WTC11 (cell line): ENCODE data around the gene EMD. TPM values are rescaled to one million over a fixed set of nuclear protein-coding genes. Genes with fewer than 3 reads are reported as not detected.

Experiments used
- ATAC-seq: fragments of 200-7000 bp; cut with Tn5 transposase; 2 replicates; pipeline ENCODE4 v1.10.0; 2021; ENCODE audit warnings: mild to moderate bottlenecking, moderate library complexity
- CTCF ChIA-PET: fragments of 300-600 bp; sonication (Branson Sonifier 250); formaldehyde crosslinking; loops from one replicate; lab custom pipeline; 2021; ENCODE audit warnings: antibody characterized with exemption; lab: Charles Lee
- POLR2A ChIA-PET: fragments of 350-600 bp; sonication (Branson Sonifier 250); formaldehyde crosslinking; loops from one replicate; lab custom pipeline; 2021; ENCODE audit warnings: antibody characterized with exemption; lab: Charles Lee
- DNase-seq: peaks from one replicate; pipeline ENCODE4 v3.0.0; 2021; ENCODE audit warnings: low spot score
- H3K27ac Mint-ChIP-seq: 2 replicates; pipeline ENCODE4 v1.8.0; 2021; ENCODE audit warnings: mixed read lengths
- H3K27me3 Mint-ChIP-seq: 2 replicates; pipeline ENCODE4 v1.8.0; 2021; ENCODE audit warnings: low read depth, mild to moderate bottlenecking, moderate library complexity, mixed read lengths
- H3K36me3 Mint-ChIP-seq: 2 replicates; pipeline ENCODE4 v1.8.0; 2021; ENCODE audit warnings: mixed read lengths
- H3K4me1 Mint-ChIP-seq: 2 replicates; pipeline ENCODE4 v1.8.0; 2022; ENCODE audit warnings: mixed read lengths
- H3K4me3 Mint-ChIP-seq: 2 replicates; pipeline ENCODE4 v1.8.0; 2021; ENCODE audit warnings: mild to moderate bottlenecking, moderate library complexity, mixed read lengths
- H3K9me3 Mint-ChIP-seq: 2 replicates; pipeline ENCODE4 v1.8.0; 2021; ENCODE audit warnings: mixed read lengths
- ARID4B ChIP-seq: sonication (generic); formaldehyde crosslinking; IDR thresholded peaks from 2 replicates; pipeline ENCODE4 v1.8.0; 2023; ENCODE audit warnings: missing genetic modification reagents, mild to moderate bottlenecking, borderline replicate concordance
- ATF3 ChIP-seq: sonication (generic); formaldehyde crosslinking; conservative IDR thresholded peaks from 2 replicates; pipeline ENCODE4 v1.8.1; 2022; ENCODE audit warnings: mild to moderate bottlenecking, missing genetic modification reagents
- EMX1 ChIP-seq: fragments of 250-450 bp; sonication (Bioruptor Pico); IDR thresholded peaks from 2 replicates; pipeline ENCODE4 v1.8.0; 2021; ENCODE audit warnings: mild to moderate bottlenecking
- GABPB1 ChIP-seq: sonication (generic); formaldehyde crosslinking; IDR thresholded peaks from 2 replicates; pipeline ENCODE4 v1.8.1; 2023; ENCODE audit warnings: mild to moderate bottlenecking, missing genetic modification reagents
- GRHL2 ChIP-seq: fragments of 250-450 bp; sonication (Bioruptor Pico); IDR thresholded peaks from 2 replicates; pipeline ENCODE4 v1.8.0; 2022; ENCODE audit warnings: mild to moderate bottlenecking, moderate library complexity; ENCODE audit not compliant: insufficient replicate concordance, severe bottlenecking
- GTF2I ChIP-seq: fragments of 250-450 bp; sonication (Bioruptor Pico); conservative IDR thresholded peaks from 2 replicates; pipeline ENCODE4 v1.4.0; 2021; ENCODE audit warnings: mild to moderate bottlenecking
- MAX ChIP-seq: sonication (generic); formaldehyde crosslinking; IDR thresholded peaks from 2 replicates; pipeline ENCODE4 v1.8.0; 2022; ENCODE audit warnings: mild to moderate bottlenecking, missing genetic modification reagents
- MLX ChIP-seq: sonication (generic); formaldehyde crosslinking; IDR thresholded peaks from 2 replicates; pipeline ENCODE4 v1.8.1; 2023; ENCODE audit warnings: mild to moderate bottlenecking, missing genetic modification reagents, moderate library complexity
- MYBL2 ChIP-seq: sonication (generic); formaldehyde crosslinking; IDR thresholded peaks from 2 replicates; pipeline ENCODE4 v1.8.1; 2023; ENCODE audit warnings: mild to moderate bottlenecking, moderate library complexity, missing genetic modification reagents
- NFE2L1 ChIP-seq: sonication (generic); formaldehyde crosslinking; IDR thresholded peaks from 2 replicates; pipeline ENCODE4 v1.8.1; 2023; ENCODE audit warnings: missing genetic modification reagents
- NFYB ChIP-seq: sonication (generic); formaldehyde crosslinking; conservative IDR thresholded peaks from 2 replicates; pipeline ENCODE4 v1.8.0; 2022; ENCODE audit warnings: low read depth, missing genetic modification reagents
- SP1 ChIP-seq: sonication (generic); formaldehyde crosslinking; conservative IDR thresholded peaks from 2 replicates; pipeline ENCODE4 v1.8.1; 2022; ENCODE audit warnings: missing genetic modification reagents
- ZNF121 ChIP-seq: sonication (generic); formaldehyde crosslinking; IDR thresholded peaks from 2 replicates; pipeline ENCODE4 v1.8.0; 2023; ENCODE audit warnings: missing genetic modification reagents
- total RNA-seq: library from RNA; stranded (reverse); gene quantifications from 3 replicates; pipeline ENCODE4 v1.2.3, GENCODE V29; 2021
- TF ChIP-seq, protein P1 (sequence below): fragments of 200-600 bp; IDR thresholded peaks from 2 replicates; pipeline ENCODE4 v1.8.0; 2022; ENCODE audit warnings: antibody characterized with exemption
- TF ChIP-seq, protein P2 (sequence below): sonication (generic); formaldehyde crosslinking; IDR thresholded peaks from 2 replicates; pipeline ENCODE4 v1.8.1; 2023; ENCODE audit warnings: mild to moderate bottlenecking, missing genetic modification reagents, moderate library complexity
- TF ChIP-seq, protein P3 (sequence below): sonication (generic); formaldehyde crosslinking; IDR thresholded peaks from 2 replicates; pipeline ENCODE4 v1.8.1; 2023; ENCODE audit warnings: mild to moderate bottlenecking, moderate library complexity, missing genetic modification reagents
- TF ChIP-seq, protein P4 (sequence below): sonication (generic); formaldehyde crosslinking; IDR thresholded peaks from 2 replicates; pipeline ENCODE4 v1.8.1; 2023; ENCODE audit warnings: mild to moderate bottlenecking, missing genetic modification reagents
- TF ChIP-seq, protein P5 (sequence below): sonication (generic); formaldehyde crosslinking; IDR thresholded peaks from 2 replicates; pipeline ENCODE4 v1.8.0; 2022; ENCODE audit warnings: mild to moderate bottlenecking, missing genetic modification reagents

The EMD gene
- total RNA-seq, 1 experiment from 2014 or later, result 78.3 TPM

GRCh38 chrX:154426916-154427770, 48.0 kb downstream of the EMD start (continued):
- TF ChIP-seq, protein P1, sequence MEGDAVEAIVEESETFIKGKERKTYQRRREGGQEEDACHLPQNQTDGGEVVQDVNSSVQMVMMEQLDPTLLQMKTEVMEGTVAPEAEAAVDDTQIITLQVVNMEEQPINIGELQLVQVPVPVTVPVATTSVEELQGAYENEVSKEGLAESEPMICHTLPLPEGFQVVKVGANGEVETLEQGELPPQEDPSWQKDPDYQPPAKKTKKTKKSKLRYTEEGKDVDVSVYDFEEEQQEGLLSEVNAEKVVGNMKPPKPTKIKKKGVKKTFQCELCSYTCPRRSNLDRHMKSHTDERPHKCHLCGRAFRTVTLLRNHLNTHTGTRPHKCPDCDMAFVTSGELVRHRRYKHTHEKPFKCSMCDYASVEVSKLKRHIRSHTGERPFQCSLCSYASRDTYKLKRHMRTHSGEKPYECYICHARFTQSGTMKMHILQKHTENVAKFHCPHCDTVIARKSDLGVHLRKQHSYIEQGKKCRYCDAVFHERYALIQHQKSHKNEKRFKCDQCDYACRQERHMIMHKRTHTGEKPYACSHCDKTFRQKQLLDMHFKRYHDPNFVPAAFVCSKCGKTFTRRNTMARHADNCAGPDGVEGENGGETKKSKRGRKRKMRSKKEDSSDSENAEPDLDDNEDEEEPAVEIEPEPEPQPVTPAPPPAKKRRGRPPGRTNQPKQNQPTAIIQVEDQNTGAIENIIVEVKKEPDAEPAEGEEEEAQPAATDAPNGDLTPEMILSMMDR, result no peak
- TF ChIP-seq, all 79 proteins: peak for 0

DNA sequence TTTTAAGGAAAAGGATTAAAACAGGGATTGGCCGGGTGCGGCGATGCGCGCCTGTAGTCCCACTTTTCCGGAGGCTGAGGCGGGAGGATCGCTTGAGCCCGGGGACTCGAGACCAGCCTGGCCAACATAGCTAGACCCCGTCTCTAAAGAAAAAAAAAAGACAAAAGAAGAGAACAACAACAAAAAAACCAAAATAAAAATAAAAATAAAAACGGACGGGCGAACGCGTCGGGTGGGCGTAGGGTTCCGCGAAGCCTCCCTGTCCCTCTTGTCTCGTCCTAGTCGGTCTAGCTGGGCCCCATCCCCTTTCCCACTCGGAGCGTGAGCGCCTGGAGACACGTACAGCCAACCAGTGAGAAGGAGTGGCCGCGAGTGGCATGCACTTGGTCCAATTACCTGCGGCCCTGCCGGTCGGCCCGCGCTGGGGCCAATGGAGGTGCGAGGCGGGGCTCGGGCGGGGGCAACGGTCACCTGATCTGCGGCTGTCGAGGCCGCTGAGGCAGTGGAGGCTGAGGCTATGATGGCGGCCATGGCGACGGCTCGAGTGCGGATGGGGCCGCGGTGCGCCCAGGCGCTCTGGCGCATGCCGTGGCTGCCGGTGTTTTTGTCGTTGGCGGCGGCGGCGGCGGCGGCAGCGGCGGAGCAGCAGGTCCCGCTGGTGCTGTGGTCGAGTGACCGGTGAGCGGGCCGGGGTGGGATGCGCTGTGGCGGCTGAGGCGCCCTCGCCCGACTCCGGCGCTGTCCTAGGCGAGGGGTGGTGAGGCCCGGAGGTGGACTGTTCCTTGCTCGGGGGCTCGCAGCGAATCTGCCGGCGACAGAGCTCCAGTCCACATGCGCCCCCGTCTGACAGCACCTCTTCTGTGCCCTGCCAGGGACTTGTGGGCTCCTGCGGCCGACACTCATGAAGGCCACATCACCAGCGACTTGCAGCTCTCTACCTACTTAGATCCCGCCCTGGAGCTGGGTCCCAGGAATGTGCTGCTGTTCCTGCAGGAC, 49.4 kb downstream of the EMD start, which contains the start of gene ATP6AP1:
Gene ATP6AP1 (plus strand): TSS at position 502 of the 996 bp plus-strand sequence. CDS start 16 bp downstream, at position 518.
- ATAC-seq (peak; percentile 97), DNase-seq (peak; percentile 83)
- Mint-ChIP-seq H3K4me3 (peak within 1 kb of the TSS; percentile 65), H3K36me3 (peaks cover 10% of the 10 kb centered on the region; the same call in 1 of the 2 replicates), H3K27me3 (no peaks in the 10 kb centered on the region), H3K27ac (no peak within 1 kb of the TSS), H3K9me3 (no peaks in the 10 kb centered on the region), H3K4me1 (peaks cover 17% of the 10 kb centered on the region)
- CTCF ChIA-PET, result interaction anchor here (2.6 kb wide), 1 partner anchor 55 kb away, joined by 10 read pairs; no protein-coding TSS in a partner anchor
- POLR2A ChIA-PET, result interaction anchor here (0.8 to 1.0 kb wide), 2 partner anchors 31 to 55 kb away, joined by 3 read pairs; no protein-coding TSS in a partner anchor
- TF ChIP-seq ATF3 (no peak), MAX (peak; percentile 58; the same call in 1 of the 2 replicates), SP1 (CRISPR knock-in tag) (peak; percentile 77), ARID4B (CRISPR knock-in tag) (peak; percentile 63; the same call in 1 of the 2 replicates), MLX (CRISPR knock-in tag) (no peak), NFE2L1 (CRISPR knock-in tag) (0 out of 2 replicates have a peak, but pooled peaks have one; percentile 33), GABPB1 (CRISPR knock-in tag) (no peak), GTF2I (CRISPR knock-in tag) (0 out of 2 replicates have a peak, but pooled peaks have one; percentile 45), ZNF121 (CRISPR knock-in tag) (peak; percentile 70; the same call in 1 of the 2 replicates), EMX1 (CRISPR knock-in tag) (no peak), GRHL2 (CRISPR knock-in tag) (no peak), MYBL2 (no peak), NFYB (CRISPR knock-in tag) (peak; percentile 91)
- TF ChIP-seq, protein P2, sequence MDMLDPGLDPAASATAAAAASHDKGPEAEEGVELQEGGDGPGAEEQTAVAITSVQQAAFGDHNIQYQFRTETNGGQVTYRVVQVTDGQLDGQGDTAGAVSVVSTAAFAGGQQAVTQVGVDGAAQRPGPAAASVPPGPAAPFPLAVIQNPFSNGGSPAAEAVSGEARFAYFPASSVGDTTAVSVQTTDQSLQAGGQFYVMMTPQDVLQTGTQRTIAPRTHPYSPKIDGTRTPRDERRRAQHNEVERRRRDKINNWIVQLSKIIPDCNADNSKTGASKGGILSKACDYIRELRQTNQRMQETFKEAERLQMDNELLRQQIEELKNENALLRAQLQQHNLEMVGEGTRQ (CRISPR knock-in tag), result peak; percentile 94
- TF ChIP-seq, protein P3, sequence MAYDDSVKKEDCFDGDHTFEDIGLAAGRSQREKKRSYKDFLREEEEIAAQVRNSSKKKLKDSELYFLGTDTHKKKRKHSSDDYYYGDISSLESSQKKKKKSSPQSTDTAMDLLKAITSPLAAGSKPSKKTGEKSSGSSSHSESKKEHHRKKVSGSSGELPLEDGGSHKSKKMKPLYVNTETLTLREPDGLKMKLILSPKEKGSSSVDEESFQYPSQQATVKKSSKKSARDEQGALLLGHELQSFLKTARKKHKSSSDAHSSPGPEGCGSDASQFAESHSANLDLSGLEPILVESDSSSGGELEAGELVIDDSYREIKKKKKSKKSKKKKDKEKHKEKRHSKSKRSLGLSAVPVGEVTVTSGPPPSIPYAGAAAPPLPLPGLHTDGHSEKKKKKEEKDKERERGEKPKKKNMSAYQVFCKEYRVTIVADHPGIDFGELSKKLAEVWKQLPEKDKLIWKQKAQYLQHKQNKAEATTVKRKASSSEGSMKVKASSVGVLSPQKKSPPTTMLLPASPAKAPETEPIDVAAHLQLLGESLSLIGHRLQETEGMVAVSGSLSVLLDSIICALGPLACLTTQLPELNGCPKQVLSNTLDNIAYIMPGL (CRISPR knock-in tag), result peak; percentile 50; the same call in 1 of the 2 replicates
- TF ChIP-seq, protein P4, sequence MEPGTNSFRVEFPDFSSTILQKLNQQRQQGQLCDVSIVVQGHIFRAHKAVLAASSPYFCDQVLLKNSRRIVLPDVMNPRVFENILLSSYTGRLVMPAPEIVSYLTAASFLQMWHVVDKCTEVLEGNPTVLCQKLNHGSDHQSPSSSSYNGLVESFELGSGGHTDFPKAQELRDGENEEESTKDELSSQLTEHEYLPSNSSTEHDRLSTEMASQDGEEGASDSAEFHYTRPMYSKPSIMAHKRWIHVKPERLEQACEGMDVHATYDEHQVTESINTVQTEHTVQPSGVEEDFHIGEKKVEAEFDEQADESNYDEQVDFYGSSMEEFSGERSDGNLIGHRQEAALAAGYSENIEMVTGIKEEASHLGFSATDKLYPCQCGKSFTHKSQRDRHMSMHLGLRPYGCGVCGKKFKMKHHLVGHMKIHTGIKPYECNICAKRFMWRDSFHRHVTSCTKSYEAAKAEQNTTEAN, result 0 out of 2 replicates have a peak, but pooled peaks have one; percentile 19
- TF ChIP-seq, protein P5, sequence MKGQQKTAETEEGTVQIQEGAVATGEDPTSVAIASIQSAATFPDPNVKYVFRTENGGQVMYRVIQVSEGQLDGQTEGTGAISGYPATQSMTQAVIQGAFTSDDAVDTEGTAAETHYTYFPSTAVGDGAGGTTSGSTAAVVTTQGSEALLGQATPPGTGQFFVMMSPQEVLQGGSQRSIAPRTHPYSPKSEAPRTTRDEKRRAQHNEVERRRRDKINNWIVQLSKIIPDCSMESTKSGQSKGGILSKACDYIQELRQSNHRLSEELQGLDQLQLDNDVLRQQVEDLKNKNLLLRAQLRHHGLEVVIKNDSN, result peak; percentile 93
- TF ChIP-seq, all 79 proteins: peak for 11
